Measurements from ENCODE around the gene TM2D3.
A peak's percentile ranks its signal among the peaks of the same experiment; 100 is the strongest.

TM2D3 gene

GRCh38 chr15:101652098-101652785, at the start of gene TM2D3:
Gene TM2D3 (minus strand): TSS chr15:101652381. CDS start chr15:101652361, 20 bp downstream.
- DNase-seq (ENCODE audit: low spot score) = peak; percentile 100

- DNase-seq (ENCODE audit: low spot score) = no peak
Measured at GRCh38 chr15:101698314-101698713, 46.1 kb upstream of the TM2D3 start.

- DNase-seq (ENCODE audit: low spot score) = no peak
Measured at GRCh38 chr15:101697488-101697887, 45.3 kb upstream of the TM2D3 start.

- DNase-seq (ENCODE audit: low spot score) = no peak
Measured at GRCh38 chr15:101696829-101697228, 44.6 kb upstream of the TM2D3 start.

GRCh38 chr15:101694261-101694660, 42.1 kb upstream of the TM2D3 start:
- no peak for DNase-seq (ENCODE audit: low spot score)

GRCh38 chr15:101692801-101693598, 40.8 kb upstream of the TM2D3 start:
- DNase-seq (ENCODE audit: low spot score) = no peak

GRCh38 chr15:101689901-101690300, 37.7 kb upstream of the TM2D3 start:
- DNase-seq (ENCODE audit: low spot score) = peak; percentile 29

GRCh38 chr15:101686718-101687117, 34.5 kb upstream of the TM2D3 start:
- DNase-seq (ENCODE audit: low spot score) = no peak

GRCh38 chr15:101684877-101685276, 32.7 kb upstream of the TM2D3 start:
- no peak for DNase-seq (ENCODE audit: low spot score)

- peak; percentile 72 for DNase-seq (ENCODE audit: low spot score)
Measured at GRCh38 chr15:101684384-101684783, 32.2 kb upstream of the TM2D3 start.

- no peak for DNase-seq (ENCODE audit: low spot score)
Measured at GRCh38 chr15:101679806-101680205, 27.6 kb upstream of the TM2D3 start.

- DNase-seq (ENCODE audit: low spot score) = peak; percentile 23
Measured at GRCh38 chr15:101676921-101677329, 24.7 kb upstream of the TM2D3 start.

- DNase-seq (ENCODE audit: low spot score) = peak; percentile 74
Measured at GRCh38 chr15:101675796-101676582, 23.8 kb upstream of the TM2D3 start.

GRCh38 chr15:101675015-101675414, 22.8 kb upstream of the TM2D3 start:
- peak; percentile 80 for DNase-seq (ENCODE audit: low spot score)

GRCh38 chr15:101672298-101672697, 20.1 kb upstream of the TM2D3 start:
- DNase-seq (ENCODE audit: low spot score) = no peak

GRCh38 chr15:101669744-101670143, 17.6 kb upstream of the TM2D3 start:
- no peak for DNase-seq (ENCODE audit: low spot score)

- no peak for DNase-seq (ENCODE audit: low spot score)
Measured at GRCh38 chr15:101667881-101668280, 15.7 kb upstream of the TM2D3 start.

- peak; percentile 12 for DNase-seq (ENCODE audit: low spot score)
Measured at GRCh38 chr15:101664303-101664913, 12.2 kb upstream of the TM2D3 start.

- no peak for DNase-seq (ENCODE audit: low spot score)
Measured at GRCh38 chr15:101662203-101662602, 10.0 kb upstream of the TM2D3 start.

- DNase-seq (ENCODE audit: low spot score) = no peak
Measured at GRCh38 chr15:101660005-101660404, 7.8 kb upstream of the TM2D3 start.

- DNase-seq (ENCODE audit: low spot score) = no peak
Measured at GRCh38 chr15:101657968-101658784, 6.0 kb upstream of the TM2D3 start.
